Upper lobe of left lung (tissue), 4 donors: Measurements from ENCODE around the gene KIF25.

Experiments used
- CTCF ChIP-seq, 6 experiments: fragments of 450-650 bp in 4 of 6; fragments of 200-600 bp in 2 of 6; sonication (generic) in 2 of 6; IDR thresholded peaks; one replicate each; pipeline ENCODE4 v1.5.1; 2016 to 2019; ENCODE audit warnings: antibody characterized with exemption in 6 of 6
- POLR2A ChIP-seq, 4 donors: fragments of 450-650 bp; IDR thresholded peaks; one replicate each; pipeline ENCODE4 v1.5.1; 2016 to 2017; ENCODE audit warnings: antibody characterized with exemption in 4 of 4, mild to moderate bottlenecking in 2 of 4
- POLR2AphosphoS5 ChIP-seq, 2 donors: sonication (generic); formaldehyde crosslinking; IDR thresholded peaks; one replicate each; pipeline ENCODE4 v1.5.1; 2017; ENCODE audit warnings: antibody characterized with exemption in 2 of 2

DNA sequence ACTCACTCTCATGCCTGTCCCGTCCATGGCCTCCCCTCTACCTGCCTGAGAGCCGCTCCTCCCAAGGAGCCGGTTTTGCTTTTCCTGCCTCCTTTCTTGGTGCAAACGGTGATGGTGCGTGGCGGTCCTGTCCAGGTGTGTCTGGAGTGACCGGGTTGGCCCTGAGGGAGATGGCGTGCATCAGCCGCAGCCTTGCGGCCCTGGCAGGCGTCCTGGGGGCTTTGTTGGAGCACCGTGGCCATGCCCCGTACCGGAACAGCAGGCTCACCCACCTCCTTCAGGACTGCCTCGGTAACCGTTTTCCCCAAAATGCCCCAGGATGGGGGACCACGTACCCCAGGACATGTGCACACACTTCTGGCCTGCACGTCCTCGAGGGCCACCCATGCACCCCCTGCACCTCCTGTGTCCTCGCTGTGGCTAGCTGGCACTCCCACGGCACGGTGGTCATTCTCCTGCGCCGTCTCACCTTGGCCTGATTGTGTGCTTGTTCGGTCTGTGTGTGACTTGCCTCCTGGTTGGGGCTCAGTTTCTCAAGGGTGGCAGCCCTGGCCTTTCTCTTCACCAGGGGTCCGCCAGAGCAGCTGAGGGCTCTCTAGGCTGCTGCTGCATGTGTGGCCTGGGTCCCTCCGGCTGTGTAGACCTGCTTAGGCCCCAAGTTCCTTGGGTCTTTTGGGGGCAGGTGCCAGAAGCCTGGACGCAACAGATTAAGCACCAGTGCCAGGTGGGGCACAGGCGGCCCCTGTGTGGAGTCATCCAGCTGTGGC, 45.1 kb downstream of the KIF25 start:
- TF ChIP-seq CTCF (IDR thresholded peaks at IDR 0.05) (no peak), POLR2A (IDR thresholded peaks at IDR 0.05) (no peak), POLR2AphosphoS5 (IDR thresholded peaks at IDR 0.05) (no peak)
